HCT116 (cell line): ENCODE measurements around the gene OTUD3. TPM values are rescaled to one million over a fixed set of nuclear protein-coding genes. Genes with fewer than 3 reads are reported as not detected.

ENCODE experiments used
- ATAC-seq: fragments of 200-7000 bp; cut with Tn5 transposase; 2 replicates; pipeline ENCODE4 v1.9.1; 2020; ENCODE audit warnings: mild to moderate bottlenecking, moderate library complexity
- BruUV-seq: library from RNA; stranded (reverse); fragments of 400-500 nt; replicated peaks from 2 replicates; lab custom pipeline; 2021; lab: Mats Ljungman, UMichigan
- CTCF ChIA-PET: fragments of 300-600 bp; sonication (Branson Sonifier 250); formaldehyde crosslinking; loops from one replicate; lab custom pipeline; 2021; ENCODE audit warnings: antibody characterized with exemption; lab: Charles Lee
- POLR2A ChIA-PET: fragments of 300-600, 350-600 bp; sonication (Branson Sonifier 250); formaldehyde crosslinking; loops from one replicate; lab custom pipeline; 2021; ENCODE audit warnings: antibody characterized with exemption; lab: Charles Lee
- RAD21 ChIA-PET, 2 experiments: fragments of 300-600 bp; sonication (Branson Sonifier 250); formaldehyde crosslinking; loops; one replicate each; lab custom pipeline; 2023; ENCODE audit warnings: low total read pairs in 2 of 2; ENCODE audit not compliant: uncharacterized antibody in 2 of 2, unreplicated experiment in 2 of 2, low non-redundant PET in 1 of 2; lab: Charles Lee
- DNase-seq: peaks from one replicate; pipeline ENCODE4 v3.0.0-alpha.2; 2010; ENCODE audit warnings: low read depth, low spot score
- H2AFZ ChIP-seq: fragments of 200-600 bp; shearing (Covaris generic), sonication (generic); 2 replicates; pipeline ENCODE4 v1.6.1; 2017; ENCODE audit warnings: low read depth, mixed run types, mixed read lengths, antibody characterized with exemption, low read length; ENCODE audit not compliant: poor library complexity, severe bottlenecking
- H3K27ac ChIP-seq: 2 replicates; pipeline ENCODE4 v1.5.1; 2012; ENCODE audit warnings: low read depth, low read length
- H3K27me3 ChIP-seq: fragments of 200-600 bp; sonication (generic); 2 replicates; pipeline ENCODE4 v1.6.1; 2016; ENCODE audit warnings: mixed run types, low read length, mixed read lengths; ENCODE audit not compliant: insufficient read depth
- H3K36me3 ChIP-seq, 2 experiments: fragments of 200-500 bp in 1 of 2; fragments of 200-600 bp in 1 of 2; sonication (Bioruptor generic) in 1 of 2; sonication (generic) in 1 of 2; 2 replicates each; pipeline versions ENCODE4 v1.5.1 to v1.6.1; 2014 to 2016; ENCODE audit warnings: low read length in 2 of 2, inconsistent platforms in 1 of 2, mixed read lengths in 1 of 2, mixed run types in 1 of 2; ENCODE audit not compliant: insufficient read depth in 2 of 2, control insufficient read depth in 1 of 2
- H3K4me1 ChIP-seq, 2 experiments: fragments of 200-600 bp in 1 of 2; sonication (generic) in 1 of 2; 2 replicates each; pipeline versions ENCODE4 v1.5.1 to v1.6.1; 2012 to 2017; ENCODE audit warnings: low read length in 2 of 2, inconsistent platforms in 1 of 2, mild to moderate bottlenecking in 1 of 2, mixed read lengths in 1 of 2, mixed run types in 1 of 2, moderate library complexity in 1 of 2; ENCODE audit not compliant: insufficient read depth in 2 of 2, control insufficient read depth in 1 of 2
- H3K4me2 ChIP-seq: fragments of 200-600 bp; sonication (generic); 2 replicates; pipeline ENCODE4 v1.6.1; 2017; ENCODE audit warnings: mixed run types, low read length, mixed read lengths
- H3K4me3 ChIP-seq, 2 experiments: fragments of 200-600 bp in 1 of 2; sonication (generic) in 1 of 2; replicated peaks in 1 of 2; 2 replicates each; pipeline ENCODE4 v1.5.1; 2011 to 2016; ENCODE audit warnings: low read length in 2 of 2, control low read depth in 1 of 2, low read depth in 1 of 2, mild to moderate bottlenecking in 1 of 2, mixed read lengths in 1 of 2, mixed run types in 1 of 2
- H3K79me2 ChIP-seq: fragments of 200-600 bp; sonication (generic); 2 replicates; pipeline ENCODE4 v1.6.1; 2017; ENCODE audit warnings: mild to moderate bottlenecking, mixed run types, low read length, moderate library complexity, mixed read lengths; ENCODE audit not compliant: insufficient read depth
- H3K9ac ChIP-seq: fragments of 200-600 bp; sonication (generic); 2 replicates; pipeline ENCODE4 v1.6.1; 2016; ENCODE audit warnings: low read length, mixed read lengths
- H3K9me2 ChIP-seq: fragments of 200-600 bp; sonication (generic), shearing (Covaris generic); 2 replicates; pipeline ENCODE4 v1.6.1; 2017; ENCODE audit warnings: mixed run types, mild to moderate bottlenecking, moderate library complexity; ENCODE audit not compliant: insufficient read depth
- H3K9me3 ChIP-seq, 2 experiments: fragments of 200-500 bp in 1 of 2; fragments of 200-600 bp in 1 of 2; sonication (Bioruptor generic) in 1 of 2; sonication (generic) in 1 of 2; 2 replicates each; pipeline ENCODE4 v1.6.1; 2014 to 2017; ENCODE audit warnings: low read length in 2 of 2, mixed read lengths in 2 of 2, inconsistent platforms in 1 of 2, low read depth in 1 of 2, mild to moderate bottlenecking in 1 of 2, mixed run types in 1 of 2, moderate library complexity in 1 of 2; ENCODE audit not compliant: control insufficient read depth in 1 of 2, insufficient read depth in 1 of 2
- H4K20me1 ChIP-seq: fragments of 200-600 bp; sonication (generic), shearing (Covaris generic); 2 replicates; pipeline ENCODE4 v1.6.1; 2017; ENCODE audit warnings: mixed run types, mild to moderate bottlenecking, moderate library complexity; ENCODE audit not compliant: insufficient read depth
- ATF3 ChIP-seq: IDR thresholded peaks from 2 replicates; pipeline ENCODE4 v1.6.1; 2012
- CBX3 ChIP-seq: IDR thresholded peaks from 2 replicates; pipeline ENCODE4 v1.6.1; 2012; ENCODE audit warnings: low read depth
- CEBPB ChIP-seq: IDR thresholded peaks from 2 replicates; pipeline ENCODE4 v1.6.1; 2012; ENCODE audit warnings: low read depth
- EZH2 ChIP-seq: fragments of 200-600 bp; sonication (generic); IDR thresholded peaks from 2 replicates; pipeline ENCODE4 v1.6.1; 2017; ENCODE audit warnings: antibody characterized with exemption, mixed run types
- EZH2phosphoT487 ChIP-seq: fragments of 200-600 bp; IDR thresholded peaks from 2 replicates; pipeline ENCODE4 v1.6.1; 2018; ENCODE audit warnings: antibody characterized with exemption, borderline replicate concordance
- FOSL1 ChIP-seq: IDR thresholded peaks from 2 replicates; pipeline ENCODE4 v1.6.1; 2012; ENCODE audit warnings: low read depth
- JUND ChIP-seq: IDR thresholded peaks from 2 replicates; pipeline ENCODE4 v1.6.1; 2012
- POLR2AphosphoS5 ChIP-seq: IDR thresholded peaks from 2 replicates; pipeline ENCODE4 v1.6.1; 2011; ENCODE audit warnings: mild to moderate bottlenecking, low read depth, low read length, moderate library complexity
- SIN3A ChIP-seq: IDR thresholded peaks from 2 replicates; pipeline ENCODE4 v1.6.1; 2012; ENCODE audit warnings: low read depth
- YY1 ChIP-seq: IDR thresholded peaks from 2 replicates; pipeline ENCODE4 v1.6.1; 2011; ENCODE audit warnings: low read length, low read depth, moderate library complexity, mild to moderate bottlenecking; ENCODE audit not compliant: insufficient replicate concordance; ENCODE audit errors: extremely low read depth
- ZFX ChIP-seq: fragments of 450-650 bp; IDR thresholded peaks from 2 replicates; pipeline ENCODE4 v1.6.1; 2017
- intact Hi-C: fragments of 100-400 bp; cut with micrococcal nuclease; formaldehyde crosslinking; loops from 2 replicates; pipeline ENCODE4 v1.10.0; 2022
- total RNA-seq: library from RNA; stranded (reverse); gene quantifications from one replicate; pipeline ENCODE4 v1.2.1, GENCODE V29; 2021; ENCODE audit not compliant: unreplicated experiment
- TF ChIP-seq, protein P1 (sequence below): IDR thresholded peaks from 2 replicates; pipeline ENCODE4 v1.6.1; 2011; ENCODE audit warnings: mild to moderate bottlenecking, low read length, moderate library complexity; ENCODE audit not compliant: insufficient replicate concordance; ENCODE audit errors: extremely low read depth
- TF ChIP-seq, protein P2 (sequence below): IDR thresholded peaks from 2 replicates; pipeline ENCODE4 v1.6.1; 2012
- TF ChIP-seq, protein P3 (sequence below): IDR thresholded peaks from 2 replicates; pipeline ENCODE4 v1.6.1; 2012; ENCODE audit warnings: low read depth

Gene OTUD3
- total RNA-seq, 1 experiment from 2014 or later = 15.0 TPM

- Histone ChIP-seq H3K9me2 (no peaks in the 10 kb centered on the region), H3K4me2 (no peak overlapping the region), H2AFZ (no peak overlapping the region), H3K4me1 (no peaks in the 10 kb centered on the region), H3K9me3 (no peaks in the 10 kb centered on the region), H4K20me1 (no peaks in the 10 kb centered on the region), H3K79me2 (peaks cover 5% of the 10 kb centered on the region; the same call in 1 of the 2 replicates), H3K9ac (no peak overlapping the region), H3K4me3 (no peak overlapping the region), H3K27me3 (no peaks in the 10 kb centered on the region), H3K36me3 (peaks cover 47 to 50% of the 10 kb centered on the region in 2 experiments)
- ChIA-PET RAD21 (interaction anchor here in 1 of 2 experiments (0.7 kb wide), 1 partner anchor 44 kb away, joined by 8 read pairs; no protein-coding TSS in a partner anchor), POLR2A (no interaction called here)
- BruUV-seq = no TSS peak
- TF ChIP-seq SIN3A (no peak), POLR2AphosphoS5 (no peak), ATF3 (no peak)
- TF ChIP-seq, protein P1, sequence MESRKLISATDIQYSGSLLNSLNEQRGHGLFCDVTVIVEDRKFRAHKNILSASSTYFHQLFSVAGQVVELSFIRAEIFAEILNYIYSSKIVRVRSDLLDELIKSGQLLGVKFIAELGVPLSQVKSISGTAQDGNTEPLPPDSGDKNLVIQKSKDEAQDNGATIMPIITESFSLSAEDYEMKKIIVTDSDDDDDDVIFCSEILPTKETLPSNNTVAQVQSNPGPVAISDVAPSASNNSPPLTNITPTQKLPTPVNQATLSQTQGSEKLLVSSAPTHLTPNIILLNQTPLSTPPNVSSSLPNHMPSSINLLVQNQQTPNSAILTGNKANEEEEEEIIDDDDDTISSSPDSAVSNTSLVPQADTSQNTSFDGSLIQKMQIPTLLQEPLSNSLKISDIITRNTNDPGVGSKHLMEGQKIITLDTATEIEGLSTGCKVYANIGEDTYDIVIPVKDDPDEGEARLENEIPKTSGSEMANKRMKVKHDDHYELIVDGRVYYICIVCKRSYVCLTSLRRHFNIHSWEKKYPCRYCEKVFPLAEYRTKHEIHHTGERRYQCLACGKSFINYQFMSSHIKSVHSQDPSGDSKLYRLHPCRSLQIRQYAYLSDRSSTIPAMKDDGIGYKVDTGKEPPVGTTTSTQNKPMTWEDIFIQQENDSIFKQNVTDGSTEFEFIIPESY = no peak
- TF ChIP-seq, all 23 proteins: peak for 0
- intact Hi-C loops = no loop called here
- DNase-seq (no peak), ATAC-seq (no peak)
- CTCF ChIA-PET = interaction anchor here (0.9 to 1.7 kb wide), 2 partner anchors 12 to 28 kb away, joined by 3 to 5 read pairs; partner anchors contain the start of gene OTUD3
- no peak overlapping the region for H3K27ac ChIP-seq
These were observed 27.8 kb downstream of the OTUD3 start for GRCh38 chr1:19909971-19910370.

DNA sequence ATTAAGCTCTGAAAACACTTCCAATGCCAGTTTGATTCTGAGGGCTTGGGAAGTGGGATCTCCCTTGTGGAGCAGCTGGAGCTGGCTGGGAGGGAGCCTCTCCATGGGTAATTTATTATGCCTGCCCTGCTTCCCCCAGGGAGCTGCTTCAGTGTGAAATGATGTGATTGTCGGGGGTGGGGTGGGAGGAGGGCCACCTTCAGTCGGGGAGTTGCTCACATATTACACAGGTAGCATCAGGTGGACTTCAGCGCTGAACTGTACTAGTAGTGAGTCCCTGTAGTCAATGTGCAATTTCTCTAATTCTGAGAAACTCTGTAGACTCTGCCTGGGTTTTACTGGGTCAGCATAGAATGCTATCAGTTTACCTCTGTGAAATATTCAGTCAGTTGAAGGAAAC is 28.5 kb downstream of the OTUD3 start:
- no TSS peak for BruUV-seq
- CTCF ChIA-PET = interaction anchor here (0.9 to 1.7 kb wide), 2 partner anchors 12 to 28 kb away, joined by 3 to 5 read pairs; partner anchors contain the start of gene OTUD3
- no peak overlapping the region for H2AFZ ChIP-seq
- TF ChIP-seq CBX3 (no peak), ZFX (no peak), JUND (no peak), EZH2phosphoT487 (no peak), EZH2 (no peak), CEBPB (no peak), YY1 (no peak), FOSL1 (no peak)
- TF ChIP-seq, protein P2, sequence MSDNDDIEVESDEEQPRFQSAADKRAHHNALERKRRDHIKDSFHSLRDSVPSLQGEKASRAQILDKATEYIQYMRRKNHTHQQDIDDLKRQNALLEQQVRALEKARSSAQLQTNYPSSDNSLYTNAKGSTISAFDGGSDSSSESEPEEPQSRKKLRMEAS = no peak
- TF ChIP-seq, protein P3, sequence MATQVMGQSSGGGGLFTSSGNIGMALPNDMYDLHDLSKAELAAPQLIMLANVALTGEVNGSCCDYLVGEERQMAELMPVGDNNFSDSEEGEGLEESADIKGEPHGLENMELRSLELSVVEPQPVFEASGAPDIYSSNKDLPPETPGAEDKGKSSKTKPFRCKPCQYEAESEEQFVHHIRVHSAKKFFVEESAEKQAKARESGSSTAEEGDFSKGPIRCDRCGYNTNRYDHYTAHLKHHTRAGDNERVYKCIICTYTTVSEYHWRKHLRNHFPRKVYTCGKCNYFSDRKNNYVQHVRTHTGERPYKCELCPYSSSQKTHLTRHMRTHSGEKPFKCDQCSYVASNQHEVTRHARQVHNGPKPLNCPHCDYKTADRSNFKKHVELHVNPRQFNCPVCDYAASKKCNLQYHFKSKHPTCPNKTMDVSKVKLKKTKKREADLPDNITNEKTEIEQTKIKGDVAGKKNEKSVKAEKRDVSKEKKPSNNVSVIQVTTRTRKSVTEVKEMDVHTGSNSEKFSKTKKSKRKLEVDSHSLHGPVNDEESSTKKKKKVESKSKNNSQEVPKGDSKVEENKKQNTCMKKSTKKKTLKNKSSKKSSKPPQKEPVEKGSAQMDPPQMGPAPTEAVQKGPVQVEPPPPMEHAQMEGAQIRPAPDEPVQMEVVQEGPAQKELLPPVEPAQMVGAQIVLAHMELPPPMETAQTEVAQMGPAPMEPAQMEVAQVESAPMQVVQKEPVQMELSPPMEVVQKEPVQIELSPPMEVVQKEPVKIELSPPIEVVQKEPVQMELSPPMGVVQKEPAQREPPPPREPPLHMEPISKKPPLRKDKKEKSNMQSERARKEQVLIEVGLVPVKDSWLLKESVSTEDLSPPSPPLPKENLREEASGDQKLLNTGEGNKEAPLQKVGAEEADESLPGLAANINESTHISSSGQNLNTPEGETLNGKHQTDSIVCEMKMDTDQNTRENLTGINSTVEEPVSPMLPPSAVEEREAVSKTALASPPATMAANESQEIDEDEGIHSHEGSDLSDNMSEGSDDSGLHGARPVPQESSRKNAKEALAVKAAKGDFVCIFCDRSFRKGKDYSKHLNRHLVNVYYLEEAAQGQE = no peak

More for the DNA sequence above, 28.5 kb downstream of the OTUD3 start:
- POLR2A ChIA-PET = no interaction called here
- no peak for ATAC-seq
- Histone ChIP-seq H3K27me3 (no peaks in the 10 kb centered on the region), H3K36me3 (peaks cover 46 to 47% of the 10 kb centered on the region in 2 experiments), H3K9me2 (no peaks in the 10 kb centered on the region), H4K20me1 (no peaks in the 10 kb centered on the region), H3K9me3 (no peaks in the 10 kb centered on the region), H3K27ac (no peak overlapping the region), H3K79me2 (peaks cover 5% of the 10 kb centered on the region; the same call in 1 of the 2 replicates), H3K4me3 (no peak overlapping the region), H3K9ac (no peak overlapping the region), H3K4me1 (no peaks in the 10 kb centered on the region), H3K4me2 (no peak overlapping the region)
- DNase-seq = no peak
- intact Hi-C loops = no loop called here
- RAD21 ChIA-PET = interaction anchor here in 1 of 2 experiments (0.7 kb wide), 1 partner anchor 44 kb away, joined by 8 read pairs; no protein-coding TSS in a partner anchor
